ENCODE results near the gene RBMS1. TPM values are rescaled to one million over a fixed set of nuclear protein-coding genes. Genes with fewer than 3 reads are reported as not detected.
"Not testable (repeated sequence)": the region's sequence is repeated elsewhere in the genome, so short reads cannot be mapped to it uniquely, and the experiment has no call there.

Gene RBMS1
- total RNA-seq, 1 donor from 2014 or later = 131 TPM

- DNase-seq (ENCODE audit: low spot score) = no peak
Observed at GRCh38 chr2:160502478-160502877, 8.9 kb upstream of the RBMS1 start.

- DNase-seq (ENCODE audit: low spot score) = no peak
Observed at GRCh38 chr2:160501370-160501769, 7.8 kb upstream of the RBMS1 start.

GRCh38 chr2:160499865-160500264, 6.3 kb upstream of the RBMS1 start:
- DNase-seq (ENCODE audit: low spot score) = no peak

GRCh38 chr2:160498137-160498536, 4.5 kb upstream of the RBMS1 start:
- DNase-seq (ENCODE audit: low spot score) = no peak

GRCh38 chr2:160494201-160494644, 616 bp upstream of the RBMS1 start:
- DNase-seq (ENCODE audit: low spot score) = no peak

GRCh38 chr2:160492401-160493226, 993 bp downstream of the RBMS1 start:
- DNase-seq (ENCODE audit: low spot score) = peak; percentile 88

- DNase-seq (ENCODE audit: low spot score) = peak; percentile 58
Observed at GRCh38 chr2:160491911-160492371, 1.7 kb downstream of the RBMS1 start.

- no peak for DNase-seq (ENCODE audit: low spot score)
Observed at GRCh38 chr2:160490733-160491685, 2.6 kb downstream of the RBMS1 start.

GRCh38 chr2:160489111-160489510, 4.5 kb downstream of the RBMS1 start:
- DNase-seq (ENCODE audit: low spot score) = no peak

GRCh38 chr2:160488289-160488688, 5.3 kb downstream of the RBMS1 start:
- not testable (repeated sequence) for DNase-seq (ENCODE audit: low spot score)

- no peak for DNase-seq (ENCODE audit: low spot score)
Observed at GRCh38 chr2:160486341-160486740, 7.3 kb downstream of the RBMS1 start.

GRCh38 chr2:160484859-160485520, 8.6 kb downstream of the RBMS1 start:
- no peak for DNase-seq (ENCODE audit: low spot score)

GRCh38 chr2:160482673-160483072, 10.9 kb downstream of the RBMS1 start:
- no peak for DNase-seq (ENCODE audit: low spot score)

- no peak for DNase-seq (ENCODE audit: low spot score)
Observed at GRCh38 chr2:160479269-160479668, 14.3 kb downstream of the RBMS1 start.

- DNase-seq (ENCODE audit: low spot score) = no peak
Observed at GRCh38 chr2:160478660-160479059, 14.9 kb downstream of the RBMS1 start.

GRCh38 chr2:160477032-160477431, 16.6 kb downstream of the RBMS1 start:
- no peak for DNase-seq (ENCODE audit: low spot score)

GRCh38 chr2:160474891-160475787, 18.5 kb downstream of the RBMS1 start:
- no peak for DNase-seq (ENCODE audit: low spot score)

GRCh38 chr2:160474319-160474645, 19.3 kb downstream of the RBMS1 start:
- no peak for DNase-seq (ENCODE audit: low spot score)

GRCh38 chr2:160473468-160474318, 19.9 kb downstream of the RBMS1 start:
- DNase-seq (ENCODE audit: low spot score) = no peak

GRCh38 chr2:160472839-160473251, 20.8 kb downstream of the RBMS1 start:
- DNase-seq (ENCODE audit: low spot score) = no peak

Data from umbilical cord (tissue), 2 donors.